Suprapubic skin (tissue), 4 donors: ENCODE data around the gene RPL22. TPM values are rescaled to one million over a fixed set of nuclear protein-coding genes. Genes with fewer than 3 reads are reported as not detected.

Source experiments
- DNase-seq, 2 donors: peaks; one replicate each; pipeline ENCODE4 v3.0.0-alpha.2; 2019; ENCODE audit warnings: low spot score in 2 of 2
- H3K27ac ChIP-seq: fragments of 200-600 bp; sonication (generic); one replicate; pipeline ENCODE4 v1.5.1; 2019
- H3K27me3 ChIP-seq: fragments of 200-600 bp; sonication (generic); one replicate; pipeline ENCODE4 v1.5.1; 2019
- H3K36me3 ChIP-seq: fragments of 200-600 bp; sonication (generic); one replicate; pipeline ENCODE4 v1.5.1; 2019
- H3K4me1 ChIP-seq: fragments of 200-600 bp; sonication (generic); one replicate; pipeline ENCODE4 v1.5.1; 2019
- H3K4me3 ChIP-seq: fragments of 200-600 bp; sonication (generic); one replicate; pipeline ENCODE4 v1.5.1; 2019; ENCODE audit warnings: mild to moderate bottlenecking
- H3K9me3 ChIP-seq: fragments of 200-600 bp; sonication (generic); one replicate; pipeline ENCODE4 v1.5.1; 2019
- CTCF ChIP-seq, 2 donors: fragments of 200-600 bp in 1 of 2; fragments of 450-650 bp in 1 of 2; sonication (generic) in 1 of 2; IDR thresholded peaks; one replicate each; pipeline ENCODE4 v1.5.1; 2016 to 2019; ENCODE audit warnings: antibody characterized with exemption in 2 of 2, mild to moderate bottlenecking in 1 of 2, moderate library complexity in 1 of 2
- EP300 ChIP-seq: sonication (generic); formaldehyde crosslinking; IDR thresholded peaks from one replicate; pipeline ENCODE4 v1.6.1; 2017; ENCODE audit warnings: antibody characterized with exemption
- POLR2A ChIP-seq, 2 donors: fragments of 450-650 bp; IDR thresholded peaks; one replicate each; pipeline ENCODE4 v1.6.1; 2017; ENCODE audit warnings: antibody characterized with exemption in 2 of 2, mild to moderate bottlenecking in 2 of 2, moderate library complexity in 2 of 2
- POLR2AphosphoS5 ChIP-seq, 3 donors: sonication (generic); formaldehyde crosslinking; IDR thresholded peaks; one replicate each; pipeline ENCODE4 v1.6.1; 2017; ENCODE audit warnings: antibody characterized with exemption in 3 of 3
- WGBS: methylation state at CpG from one replicate; pipeline ENCODE4 v1.1.5; 2018; 5-methylcytosine and 5-hydroxymethylcytosine counted together
- total RNA-seq, 4 donors: library from RNA; depleted of rRNA; stranded (reverse); fragments of >200 nt; gene quantifications; one replicate each; pipeline ENCODE4 v1.1.0, GENCODE V29; 2016

RPL22 gene
- total RNA-seq, 4 donors from 2014 or later: 152 to 206 (median 171) TPM

- Histone ChIP-seq H3K4me1 (no peaks in the 10 kb centered on the region), H3K36me3 (no peaks in the 10 kb centered on the region), H3K27me3 (peaks cover 19% of the 10 kb centered on the region), H3K27ac (no peak overlapping the region), H3K9me3 (peaks cover 2% of the 10 kb centered on the region), H3K4me3 (no peak overlapping the region)
- no peak for DNase-seq
- 76% methylated on average over 8 of the region's 16 CpGs for WGBS
- TF ChIP-seq CTCF (IDR thresholded peaks at IDR 0.05) (no peak), POLR2AphosphoS5 (IDR thresholded peaks at IDR 0.05) (no peak), EP300 (no peak), POLR2A (IDR thresholded peaks at IDR 0.05) (no peak)
Measured at GRCh38 chr1:6136516-6137220, 62.7 kb downstream of the RPL22 start.

Other genes with a start within 250 kb of the RPL22 start
- gene NPHP4, start 207.2 kb downstream of the RPL22 start, total RNA-seq: 10 to 100 TPM; 26.3 to 33.7 (median 29.1) TPM
- 10 to 100 TPM; 13.3 to 17.5 (median 16.2) TPM for gene KCNAB2, start 153.7 kb downstream of the RPL22 start, total RNA-seq
- gene CHD5, start 19.3 kb downstream of the RPL22 start, total RNA-seq: under 1 TPM in 3 of 4 donors, not detected in 1; 0.04 to 0.36 (median 0.13) TPM
- gene RNF207, start 6.5 kb upstream of the RPL22 start, total RNA-seq: 1 to 10 TPM; 4.6 to 9.8 (median 9.5) TPM
- gene ICMT, start 36.4 kb upstream of the RPL22 start, total RNA-seq: 10 to 100 TPM; 20.2 to 65.0 (median 58.1) TPM
- not detected for gene HES3, start 44.6 kb upstream of the RPL22 start, total RNA-seq
- 10 to 100 TPM in 3 of 4 donors, 1 to 10 TPM in 1; 5.6 to 16.1 (median 14.2) TPM for gene GPR153, start 61.5 kb upstream of the RPL22 start, total RNA-seq
- 10 to 100 TPM in 3 of 4 donors, 1 to 10 TPM in 1; 8.4 to 40.5 (median 26.7) TPM for gene ACOT7, start 194.2 kb upstream of the RPL22 start, total RNA-seq
- 10 to 100 TPM; 18.2 to 36.4 (median 24.9) TPM for gene HES2, start 220.3 kb upstream of the RPL22 start, total RNA-seq
- gene ESPN, start 225.2 kb upstream of the RPL22 start, total RNA-seq: 10 to 100 TPM; 37.6 to 54.4 (median 48.8) TPM